Kidney (tissue), 14 donors: Measurements from ENCODE around the gene KERA. TPM values are rescaled to one million over a fixed set of nuclear protein-coding genes. Genes with fewer than 3 reads are reported as not detected.

Experiments
- DNase-seq, 5 donors: peaks; one replicate each; pipeline ENCODE4 v3.0.0-alpha.2; 2013 to 2020
- FAIRE-seq: peaks from 2 replicates; lab custom pipeline; 2012; peaks lifted over from hg19 to GRCh38; lab: Jason Lieb, UNC
- H3K27ac ChIP-seq, 2 donors: one replicate each; pipeline ENCODE4 v1.7.0; 2013; ENCODE audit warnings: low read depth in 2 of 2, low read length in 2 of 2, inconsistent platforms in 1 of 2
- H3K27me3 ChIP-seq: one replicate; pipeline ENCODE4 v1.7.1; 2013; ENCODE audit warnings: low read length, inconsistent platforms; ENCODE audit not compliant: control insufficient read depth, insufficient read depth
- H3K36me3 ChIP-seq, 3 donors: one replicate each; pipeline versions ENCODE4 v1.7.0 to v1.7.1; 2013; ENCODE audit warnings: low read length in 3 of 3, control low read depth in 1 of 3, inconsistent platforms in 1 of 3; ENCODE audit not compliant: insufficient read depth in 3 of 3, control insufficient read depth in 2 of 3
- H3K4me1 ChIP-seq, 3 donors: one replicate each; pipeline versions ENCODE4 v1.7.0 to v1.7.1; 2013; ENCODE audit warnings: low read length in 3 of 3, inconsistent platforms in 1 of 3, low read depth in 1 of 3; ENCODE audit not compliant: control insufficient read depth in 2 of 3, insufficient read depth in 2 of 3
- H3K4me3 ChIP-seq, 3 donors: one replicate each; pipeline versions ENCODE4 v1.7.0 to v1.8.1; 2013; ENCODE audit warnings: low read length in 3 of 3, control low read depth in 1 of 3, inconsistent platforms in 1 of 3
- H3K9ac ChIP-seq, 3 donors: one replicate each; pipeline versions ENCODE4 v1.7.0 to v1.7.1; 2013; ENCODE audit warnings: low read length in 3 of 3, control low read depth in 1 of 3, inconsistent platforms in 1 of 3
- H3K9me3 ChIP-seq, 3 donors: one replicate each; pipeline versions ENCODE4 v1.7.0 to v1.7.1; 2013; ENCODE audit warnings: low read length in 3 of 3, control low read depth in 1 of 3, inconsistent platforms in 1 of 3; ENCODE audit not compliant: control insufficient read depth in 2 of 3, insufficient read depth in 1 of 3
- intact Hi-C: fragments of 100-400 bp; cut with DNase I; formaldehyde crosslinking; loops from one replicate; pipeline ENCODE4 v1.11.1; 2022
- polyA plus RNA-seq: library from polyadenylated mRNA; stranded (reverse); fragments of 350-450 nt; fragmentation: Illumina TruSeq; extraction: RNeasy Lipid Tissue Mini Kit (QIAGEN cat#74804); gene quantifications from one replicate; pipeline ENCODE4 v1.2.3, GENCODE V29; 2014; ENCODE audit warnings: low read depth, low replicate concordance; ENCODE audit not compliant: insufficient read depth
- total RNA-seq: library from RNA; stranded (reverse); fragmentation: NEBNext Ultra II Directional; extraction: Animal tissue kit (Norgen Biotek cat#: 25700); gene quantifications from one replicate; pipeline ENCODE4 v1.2.1, GENCODE V29; 2021
- TF ChIP-seq, protein P1 (sequence below): IDR thresholded peaks from 3 replicates; pipeline ENCODE4 v1.5.1; 2012; ENCODE audit warnings: mild to moderate bottlenecking, moderate library complexity, borderline replicate concordance; ENCODE audit not compliant: insufficient read depth; ENCODE audit errors: extremely low read depth
- donor health status: control.
- donor health status: control.
- donor health status: control.
- donor health status: control.
- donor health status: control.
- donor health status: DM: yes; HTN: yes; CAD: no.
- donor health status: Normal renal cell carcinoma (clear cell type).

The KERA gene
- total and polyA plus RNA-seq, 2 donors from 2014 or later = not detected

DNA sequence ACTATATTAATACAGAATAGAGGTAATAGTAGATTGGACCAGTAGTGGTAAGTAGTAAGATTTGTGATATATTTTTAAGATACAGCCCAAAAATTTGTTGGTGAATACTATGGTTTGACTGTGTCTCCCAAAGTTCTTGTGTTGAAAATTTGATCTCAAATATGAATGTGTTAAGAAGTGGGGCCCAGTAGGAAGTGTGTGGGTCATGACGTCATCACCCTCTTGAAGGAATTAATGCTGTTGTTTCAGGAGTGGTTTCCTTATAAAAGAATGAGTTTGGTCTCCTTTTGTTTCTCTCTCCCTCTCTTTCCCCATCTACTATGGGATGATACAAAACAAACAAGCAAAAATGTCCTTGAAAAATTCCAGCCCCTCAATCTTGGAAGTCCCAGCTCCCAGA is 37.1 kb upstream of the KERA start:
- H3K27me3 ChIP-seq = no peaks in the 10 kb centered on the region
- H3K27ac ChIP-seq = no peak overlapping the region
- FAIRE-seq = no peak
- no peak for DNase-seq
- TF ChIP-seq, protein P1, sequence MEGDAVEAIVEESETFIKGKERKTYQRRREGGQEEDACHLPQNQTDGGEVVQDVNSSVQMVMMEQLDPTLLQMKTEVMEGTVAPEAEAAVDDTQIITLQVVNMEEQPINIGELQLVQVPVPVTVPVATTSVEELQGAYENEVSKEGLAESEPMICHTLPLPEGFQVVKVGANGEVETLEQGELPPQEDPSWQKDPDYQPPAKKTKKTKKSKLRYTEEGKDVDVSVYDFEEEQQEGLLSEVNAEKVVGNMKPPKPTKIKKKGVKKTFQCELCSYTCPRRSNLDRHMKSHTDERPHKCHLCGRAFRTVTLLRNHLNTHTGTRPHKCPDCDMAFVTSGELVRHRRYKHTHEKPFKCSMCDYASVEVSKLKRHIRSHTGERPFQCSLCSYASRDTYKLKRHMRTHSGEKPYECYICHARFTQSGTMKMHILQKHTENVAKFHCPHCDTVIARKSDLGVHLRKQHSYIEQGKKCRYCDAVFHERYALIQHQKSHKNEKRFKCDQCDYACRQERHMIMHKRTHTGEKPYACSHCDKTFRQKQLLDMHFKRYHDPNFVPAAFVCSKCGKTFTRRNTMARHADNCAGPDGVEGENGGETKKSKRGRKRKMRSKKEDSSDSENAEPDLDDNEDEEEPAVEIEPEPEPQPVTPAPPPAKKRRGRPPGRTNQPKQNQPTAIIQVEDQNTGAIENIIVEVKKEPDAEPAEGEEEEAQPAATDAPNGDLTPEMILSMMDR = no peak
- H3K9me3 ChIP-seq = no peaks in the 10 kb centered on the region
- no peak overlapping the region for H3K4me3 ChIP-seq
- intact Hi-C loops = no loop called here
- no peaks in the 10 kb centered on the region for H3K4me1 ChIP-seq
- H3K9ac ChIP-seq = no peak overlapping the region
- H3K36me3 ChIP-seq = no peaks in the 10 kb centered on the region

DNA sequence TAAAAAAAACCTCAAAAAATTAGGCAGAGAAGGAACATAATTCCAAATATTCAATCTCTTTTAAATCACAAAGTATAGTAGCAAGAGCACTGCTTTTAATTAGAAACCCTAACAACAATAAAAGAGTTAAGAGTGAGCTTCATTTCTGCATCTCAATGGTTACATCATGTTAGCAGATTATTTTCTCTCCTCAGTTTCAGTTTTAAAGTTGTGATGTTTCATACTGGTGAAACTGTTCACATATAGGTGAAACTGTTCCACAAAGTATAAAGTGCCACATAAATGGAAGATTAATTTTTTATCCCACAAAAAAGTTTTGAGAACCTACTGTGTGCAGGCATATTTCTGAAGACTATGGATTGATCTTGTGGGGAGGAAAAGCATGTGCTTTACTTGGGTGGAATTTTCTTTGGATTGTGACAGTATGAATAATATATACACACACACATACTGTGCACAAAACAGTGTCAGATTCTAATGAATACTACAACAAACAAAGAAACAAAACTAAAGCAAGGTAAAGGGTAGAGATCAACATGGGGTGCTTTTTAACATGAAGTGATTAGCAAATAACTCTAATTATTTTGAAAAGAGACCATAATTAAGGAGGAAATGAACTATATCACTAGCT is 36.3 kb upstream of the KERA start:
- Histone ChIP-seq H3K4me3 (no peak overlapping the region), H3K9me3 (no peaks in the 10 kb centered on the region), H3K9ac (no peak overlapping the region), H3K36me3 (no peaks in the 10 kb centered on the region), H3K4me1 (no peaks in the 10 kb centered on the region), H3K27me3 (no peaks in the 10 kb centered on the region), H3K27ac (no peak overlapping the region)
- no peak for FAIRE-seq
- DNase-seq = no peak
- TF ChIP-seq, protein P1 = no peak
- intact Hi-C loops = no loop called here

DNA sequence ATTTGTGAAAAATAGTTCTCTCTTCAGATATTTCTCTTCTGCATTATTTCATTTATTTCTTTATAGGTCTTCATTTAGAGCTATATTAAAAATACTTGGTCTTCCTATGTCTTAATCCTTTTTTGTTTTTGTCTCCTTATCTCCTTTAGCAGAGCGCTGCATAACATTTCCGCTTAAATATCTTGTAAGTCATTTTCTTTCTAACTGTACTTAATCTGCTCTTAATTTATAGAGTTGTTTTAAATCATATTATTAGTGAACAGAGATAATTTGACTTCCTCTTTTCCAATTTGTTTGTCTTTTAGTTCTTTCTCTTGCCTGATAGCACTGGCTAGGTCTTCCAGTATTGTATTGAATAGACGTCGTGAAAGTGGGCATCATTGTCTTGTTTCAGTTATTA is 35.5 kb upstream of the KERA start:
- Histone ChIP-seq H3K27me3 (no peaks in the 10 kb centered on the region), H3K36me3 (no peaks in the 10 kb centered on the region), H3K4me1 (no peaks in the 10 kb centered on the region), H3K9ac (no peak overlapping the region), H3K9me3 (peaks cover 0 to 5% (median 0%) of the 10 kb centered on the region in 3 donors), H3K4me3 (no peak overlapping the region), H3K27ac (no peak overlapping the region)
- no peak for DNase-seq
- TF ChIP-seq, protein P1 = no peak
- FAIRE-seq = peak; percentile 6
- intact Hi-C loops = no loop called here
